ENCODE results near the gene MSI2.

GRCh38 chr17:57672971-57673370, 416.6 kb downstream of the MSI2 start:
- no peak for TF ChIP-seq EZH2 (IDR thresholded peaks at IDR 0.05; ENCODE audit: insufficient read depth, low read length)
- TF ChIP-seq CTCF (IDR thresholded peaks at IDR 0.05; ENCODE audit: insufficient read depth, low read depth, low read length): no peak
